A172 (cell line): ENCODE results near the gene ZBTB8OS. TPM values are rescaled to one million over a fixed set of nuclear protein-coding genes. Genes with fewer than 3 reads are reported as not detected.
"Not testable (repeated sequence)": the region's sequence is repeated elsewhere in the genome, so short reads cannot be mapped to it uniquely, and the experiment has no call there.

Experiments used
- DNase-seq: peaks from one replicate; pipeline ENCODE4 v3.0.0-alpha.2; 2015; ENCODE audit warnings: low spot score
- total RNA-seq: library from RNA; depleted of rRNA; stranded (reverse); fragments of >200 nt; shearing (Covaris generic); gene quantifications from 2 replicates; pipeline ENCODE4 v1.2.3, GENCODE V29; 2014; rRNA removed

ZBTB8OS gene
- 54.6 and 55.2 TPM in 2 replicates for total RNA-seq

GRCh38 chr1:32650248-32650751, at the start of gene ZBTB8OS:
Gene ZBTB8OS, minus strand, starts transcription at chr1:32650550. Its CDS starts 21 bp downstream, at chr1:32650529.
- peak; percentile 87 for DNase-seq

- not testable (repeated sequence) for DNase-seq
Observed at GRCh38 chr1:32696996-32697395, 46.6 kb upstream of the ZBTB8OS start.

DNA sequence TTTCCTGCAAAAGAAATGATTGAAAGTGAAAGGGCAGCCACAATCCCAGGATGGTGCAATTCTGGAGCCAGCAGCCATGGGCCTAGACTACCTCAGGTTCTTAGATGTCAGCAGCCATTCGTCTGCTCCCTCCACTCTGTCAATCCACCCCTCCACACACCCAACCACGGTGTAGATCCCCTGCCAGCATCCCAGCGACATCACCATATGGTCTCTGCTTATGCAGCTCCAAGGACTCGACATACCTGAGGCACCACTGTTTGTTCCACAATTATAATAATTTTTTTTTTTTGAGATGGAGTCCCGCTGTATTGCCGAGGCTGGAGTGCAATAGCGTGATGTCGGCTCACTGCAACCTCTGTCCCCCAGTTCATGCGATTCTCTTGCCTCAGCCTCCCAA, 45.7 kb upstream of the ZBTB8OS start:
- no peak for DNase-seq

DNA sequence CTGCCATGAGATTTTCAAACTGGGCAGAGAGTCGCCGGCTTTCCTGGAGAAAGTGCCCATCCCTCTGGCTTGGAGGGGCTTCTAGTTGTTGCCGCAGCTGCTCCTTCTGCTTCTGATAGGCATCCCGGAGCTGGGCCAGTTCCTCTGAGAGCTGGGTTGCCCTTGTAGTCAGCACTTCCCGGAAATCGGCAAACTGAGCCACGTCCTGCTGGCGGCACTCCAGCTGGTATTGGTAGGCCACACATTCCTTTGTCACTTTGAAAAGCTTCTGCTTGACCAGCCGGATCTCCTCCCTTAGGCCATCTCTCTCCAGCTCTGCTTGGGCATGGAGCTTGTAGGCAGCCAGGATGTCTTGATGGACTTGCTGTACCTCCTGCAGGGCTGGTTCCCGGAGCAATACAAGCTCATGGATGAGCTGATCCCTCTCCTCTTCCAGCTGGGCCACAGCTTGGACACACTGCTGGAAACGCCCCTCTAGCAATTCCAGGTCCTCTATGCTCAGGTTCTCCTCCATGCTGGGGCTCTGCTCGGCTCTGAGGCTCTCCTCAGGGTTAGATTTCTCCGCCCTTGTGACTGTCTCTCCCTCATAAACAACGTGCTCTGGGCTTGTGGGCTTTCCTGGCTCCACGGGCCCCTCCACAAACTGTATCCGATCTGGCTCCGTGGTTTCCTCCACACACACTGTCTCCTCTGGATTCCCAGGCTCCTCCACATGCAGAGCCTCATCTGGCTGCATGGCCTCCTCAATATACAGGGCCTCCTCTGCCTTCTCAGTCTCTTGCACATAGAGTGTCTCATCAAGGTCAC, 45.0 kb upstream of the ZBTB8OS start:
- DNase-seq = no peak

DNA sequence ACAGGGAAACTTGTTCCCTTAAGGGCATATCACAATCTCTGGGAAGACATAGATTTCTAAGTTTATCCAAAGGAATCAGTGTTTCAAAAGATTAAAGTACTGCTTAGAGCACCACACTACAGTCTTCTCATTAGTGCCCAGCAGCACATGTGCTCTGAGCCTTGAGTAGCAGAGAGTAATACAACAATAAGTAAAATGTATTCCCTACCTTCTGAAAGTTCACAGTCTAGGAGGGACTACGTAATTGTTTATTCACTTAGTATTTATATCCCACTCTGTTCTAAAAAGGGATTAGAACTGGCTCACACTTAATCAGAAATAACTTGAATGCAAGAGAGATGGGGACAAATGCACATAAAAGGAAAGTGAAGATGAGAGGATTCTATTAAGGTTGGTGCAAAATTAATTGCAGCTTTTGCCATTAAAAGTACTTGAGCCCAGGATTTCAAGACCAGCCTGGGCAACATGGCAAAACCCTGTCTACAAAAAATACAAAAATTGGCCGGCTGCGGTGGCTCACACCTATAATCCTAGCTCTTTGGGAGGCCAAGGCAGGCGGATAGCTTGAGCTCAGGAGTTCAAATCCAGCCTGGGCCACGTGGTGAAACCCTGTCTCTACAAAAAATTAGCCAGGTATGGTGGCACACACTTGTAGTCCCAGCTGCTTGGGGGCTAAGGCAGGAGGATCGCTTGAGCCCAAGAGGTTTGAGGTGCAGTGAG, 43.3 kb upstream of the ZBTB8OS start:
- no peak for DNase-seq

- DNase-seq = no peak
Observed at GRCh38 chr1:32686387-32686786, 36.0 kb upstream of the ZBTB8OS start.

GRCh38 chr1:32685498-32685897, 35.1 kb upstream of the ZBTB8OS start:
- DNase-seq = no peak

DNA sequence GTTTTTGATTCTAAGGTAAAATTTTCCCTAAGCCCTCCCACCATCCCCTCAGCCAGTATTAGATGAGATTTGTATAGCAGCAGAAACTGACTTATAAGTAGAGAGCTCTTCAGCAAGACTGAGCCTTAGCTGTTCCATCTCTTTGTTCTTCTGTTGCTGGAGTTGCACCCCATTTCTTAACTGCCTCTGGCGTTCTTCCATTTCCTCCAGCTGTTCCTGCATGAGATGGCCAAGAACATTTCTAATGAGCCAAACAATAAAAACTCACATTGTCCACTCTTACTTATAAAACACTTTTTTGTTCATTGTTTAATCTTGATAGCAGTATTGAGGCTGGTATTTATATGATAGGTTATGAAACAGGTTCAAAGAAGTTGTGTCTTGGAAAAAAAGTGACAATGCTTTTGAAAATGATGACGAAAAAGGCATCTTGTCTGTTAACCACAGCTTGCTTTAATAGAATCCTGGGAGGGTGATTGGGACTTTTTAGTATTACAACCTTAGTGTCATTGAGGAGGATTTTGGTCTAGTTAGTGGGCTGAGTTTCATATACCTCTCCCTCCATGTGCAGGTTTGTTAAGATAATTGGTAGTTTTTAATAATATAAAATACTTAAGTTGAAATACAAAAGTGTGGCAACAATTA, 33.9 kb upstream of the ZBTB8OS start:
- DNase-seq = peak; percentile 27

GRCh38 chr1:32683397-32683796, 33.0 kb upstream of the ZBTB8OS start:
- DNase-seq = no peak

DNA sequence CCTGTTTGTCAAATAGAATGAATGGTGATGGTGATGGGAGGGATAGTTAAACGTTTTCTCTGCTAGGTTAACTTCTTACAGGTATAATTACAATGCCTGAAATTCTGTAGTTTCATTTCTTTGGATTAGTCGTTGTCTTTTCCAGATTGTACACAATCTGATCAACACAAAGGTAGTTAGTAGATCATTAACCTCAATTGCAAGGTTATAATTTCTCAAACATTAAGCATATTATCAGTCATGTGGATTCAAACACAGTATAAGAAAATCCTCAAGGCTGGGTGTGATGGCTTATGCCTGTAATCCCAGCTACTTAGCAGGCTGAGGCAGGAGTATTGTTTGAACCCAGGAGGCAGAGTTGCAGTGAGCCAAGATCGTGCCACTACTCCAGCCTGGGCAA, 31.6 kb upstream of the ZBTB8OS start:
- no peak for DNase-seq

- no peak for DNase-seq
Observed at GRCh38 chr1:32681509-32681908, 31.2 kb upstream of the ZBTB8OS start.

GRCh38 chr1:32680642-32681041, 30.3 kb upstream of the ZBTB8OS start:
- no peak for DNase-seq

DNA sequence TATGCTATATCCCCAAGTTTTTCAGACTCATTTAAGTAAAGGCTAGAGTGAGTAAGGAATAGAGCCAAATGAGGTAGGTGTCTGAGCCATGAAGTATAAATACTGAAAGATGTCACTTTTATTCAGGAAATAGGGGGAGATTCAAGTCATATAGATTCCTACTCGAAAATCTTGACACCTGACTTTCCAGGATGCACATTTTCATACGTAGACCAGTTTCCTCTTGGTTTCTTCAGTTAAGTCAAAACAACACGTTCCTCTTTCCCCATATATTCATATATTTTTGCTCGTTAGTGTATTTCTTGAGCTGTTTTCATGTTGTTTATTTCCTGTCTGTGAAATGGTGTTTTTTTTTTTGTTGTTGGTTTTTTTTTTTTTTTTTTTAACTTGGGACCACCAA, 29.6 kb upstream of the ZBTB8OS start:
- DNase-seq = not testable (repeated sequence)

DNA sequence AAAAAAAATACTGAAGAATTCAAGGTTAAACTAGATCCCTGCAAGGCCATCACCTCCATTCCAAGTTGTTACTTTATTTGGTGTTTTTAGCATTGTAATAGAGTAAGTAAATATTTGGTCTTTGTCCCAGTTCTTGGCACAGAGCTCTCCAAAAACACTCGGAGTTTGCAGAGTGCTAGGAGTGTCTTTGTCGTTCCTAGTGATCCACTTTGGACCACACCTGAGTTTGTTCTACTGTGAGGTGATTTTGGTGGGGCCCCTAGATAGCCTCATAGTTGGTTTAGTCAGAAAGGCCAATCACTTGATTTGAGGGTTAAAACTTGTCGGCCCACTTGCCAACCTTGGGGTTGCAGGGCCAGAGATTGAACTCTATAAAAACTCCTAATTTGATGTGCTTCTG, 26.6 kb upstream of the ZBTB8OS start:
- no peak for DNase-seq

- not testable (repeated sequence) for DNase-seq
Observed at GRCh38 chr1:32668716-32669115, 18.4 kb upstream of the ZBTB8OS start.

DNA sequence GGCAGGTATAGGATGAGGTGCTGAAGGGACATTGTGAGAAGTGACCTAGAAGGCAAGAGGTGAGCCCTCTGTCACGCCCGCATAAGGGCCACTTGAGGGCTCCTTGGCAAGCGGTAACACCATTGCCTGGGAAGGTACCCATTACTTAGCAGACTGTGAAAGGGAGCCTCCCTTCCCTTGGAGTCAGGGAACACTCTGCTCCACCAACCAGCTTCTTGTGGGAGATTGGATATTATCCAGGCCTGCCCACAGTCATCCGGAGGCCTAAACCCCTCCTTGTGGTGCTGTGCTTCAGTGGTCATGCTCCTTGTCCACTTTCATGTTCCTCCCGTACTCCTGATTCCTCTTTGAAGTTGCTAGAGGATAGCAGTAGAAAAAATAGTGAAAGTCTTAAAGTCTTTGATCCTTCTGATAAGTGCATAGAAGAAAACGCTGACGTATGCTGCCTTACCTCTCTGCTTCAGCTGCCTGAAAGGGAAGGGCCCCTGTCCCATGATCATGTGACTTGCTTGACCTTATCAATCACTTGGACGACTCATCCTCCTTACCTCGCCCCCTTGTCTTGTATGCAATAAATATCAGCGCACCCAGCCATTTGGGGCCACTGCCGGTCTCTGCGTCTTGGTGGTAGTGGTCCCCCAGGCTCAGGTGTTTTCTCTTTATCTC, 16.7 kb upstream of the ZBTB8OS start:
- no peak for DNase-seq

GRCh38 chr1:32665915-32666314, 15.6 kb upstream of the ZBTB8OS start:
- DNase-seq = no peak

DNA sequence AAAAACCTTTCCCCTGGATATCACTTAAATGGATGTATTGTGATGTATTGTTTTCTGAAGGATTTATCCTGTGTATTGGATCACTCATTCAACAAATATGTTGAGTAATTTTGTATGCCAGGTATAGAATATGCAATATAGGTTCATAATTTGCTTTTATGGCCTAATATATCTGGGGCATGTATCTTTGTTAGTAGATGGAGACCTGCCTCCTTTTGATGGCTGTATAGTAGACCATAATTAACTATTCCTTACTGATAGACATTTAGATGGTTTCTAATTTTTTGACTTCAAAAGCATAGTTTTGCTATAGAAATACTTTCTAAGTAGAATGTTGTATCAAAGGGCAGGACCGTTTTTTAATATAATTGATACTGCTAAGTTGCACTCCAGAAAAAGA, 9.2 kb upstream of the ZBTB8OS start:
- no peak for DNase-seq

GRCh38 chr1:32652244-32652962, 2.1 kb upstream of the ZBTB8OS start:
- no peak for DNase-seq

GRCh38 chr1:32651461-32652073, 1.2 kb upstream of the ZBTB8OS start:
- peak; percentile 5 for DNase-seq
